Thymus (tissue), 11 donors: ENCODE results near the gene LCOR. TPM values are rescaled to one million over a fixed set of nuclear protein-coding genes. Genes with fewer than 3 reads are reported as not detected.

Experiments used
- DNase-seq, 9 donors: peaks; one replicate each; pipeline ENCODE4 v3.0.0-alpha.2; 2013; ENCODE audit warnings: low spot score in 9 of 9, low read depth in 6 of 9, missing footprints in 1 of 9
- H3K27ac ChIP-seq, 2 donors: one replicate each; pipeline ENCODE4 v1.5.1; 2013; ENCODE audit warnings: control low read depth in 1 of 2, low read depth in 1 of 2, low read length in 1 of 2, mild to moderate bottlenecking in 1 of 2, moderate library complexity in 1 of 2
- H3K27me3 ChIP-seq, 2 donors: one replicate each; pipeline ENCODE4 v1.5.1; 2013; ENCODE audit warnings: low read length in 1 of 2; ENCODE audit not compliant: control insufficient read depth in 2 of 2, insufficient read depth in 1 of 2
- H3K36me3 ChIP-seq, 2 donors: one replicate each; pipeline ENCODE4 v1.5.1; 2013; ENCODE audit warnings: low read length in 1 of 2, mild to moderate bottlenecking in 1 of 2, moderate library complexity in 1 of 2; ENCODE audit not compliant: control insufficient read depth in 2 of 2, insufficient read depth in 2 of 2
- H3K4me1 ChIP-seq, 2 donors: one replicate each; pipeline ENCODE4 v1.5.1; 2013; ENCODE audit warnings: low read length in 2 of 2; ENCODE audit not compliant: control insufficient read depth in 2 of 2, insufficient read depth in 2 of 2
- H3K4me3 ChIP-seq, 2 donors: one replicate each; pipeline ENCODE4 v1.5.1; 2013; ENCODE audit warnings: low read length in 2 of 2, control low read depth in 1 of 2, mild to moderate bottlenecking in 1 of 2
- H3K9me3 ChIP-seq, 2 donors: one replicate each; pipeline ENCODE4 v1.5.1; 2013; ENCODE audit warnings: low read length in 1 of 2, mild to moderate bottlenecking in 1 of 2; ENCODE audit not compliant: control insufficient read depth in 2 of 2, insufficient read depth in 1 of 2
- WGBS: extraction: QIAGEN DNeasy Blood & Tissue Kit; methylation state at CpG from one replicate; pipeline ENCODE4 v1.1.7; 2013; 5-methylcytosine and 5-hydroxymethylcytosine counted together
- polyA plus RNA-seq: library from polyadenylated mRNA; stranded (reverse); fragments of 200-250 nt; gene quantifications from one replicate; pipeline ENCODE4 v1.2.3, GENCODE V29; 2013
- total RNA-seq: library from RNA; stranded (reverse); fragments of 120-200 nt; gene quantifications from one replicate; pipeline ENCODE4 v1.2.4, GENCODE V29; 2013
- donor health status: healthy.

Gene LCOR
- total and polyA plus RNA-seq, 2 donors = 4.5 to 10.3 TPM

DNA sequence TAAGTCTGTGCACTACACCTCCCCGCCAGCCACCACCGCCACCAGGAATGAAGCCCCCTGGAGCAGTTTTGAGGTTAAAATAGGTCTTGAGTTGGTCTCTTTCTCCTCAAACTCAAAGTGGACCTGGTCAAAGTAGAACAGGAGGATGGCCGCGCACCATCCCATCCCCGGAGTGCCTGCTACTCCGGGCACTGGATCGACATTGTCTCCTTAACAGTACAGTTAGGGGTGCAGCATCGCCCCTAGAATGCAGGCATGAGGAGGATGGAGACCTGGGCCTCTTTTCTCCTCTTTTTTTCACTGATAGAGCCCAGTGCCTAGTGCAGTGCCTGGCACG, 208.1 kb downstream of the LCOR start:
- peaks cover 0 to 9% of the 10 kb centered on the region in 2 donors for H3K4me1 ChIP-seq
- DNase-seq = no peak
- H3K9me3 ChIP-seq = no peaks in the 10 kb centered on the region
- WGBS = 98% methylated on average over 9 of the region's 9 CpGs
- no peak overlapping the region for H3K27ac ChIP-seq
- no peaks in the 10 kb centered on the region for H3K27me3 ChIP-seq
- peaks cover 9 to 56% of the 10 kb centered on the region in 2 donors for H3K36me3 ChIP-seq
- no peak overlapping the region for H3K4me3 ChIP-seq

DNA sequence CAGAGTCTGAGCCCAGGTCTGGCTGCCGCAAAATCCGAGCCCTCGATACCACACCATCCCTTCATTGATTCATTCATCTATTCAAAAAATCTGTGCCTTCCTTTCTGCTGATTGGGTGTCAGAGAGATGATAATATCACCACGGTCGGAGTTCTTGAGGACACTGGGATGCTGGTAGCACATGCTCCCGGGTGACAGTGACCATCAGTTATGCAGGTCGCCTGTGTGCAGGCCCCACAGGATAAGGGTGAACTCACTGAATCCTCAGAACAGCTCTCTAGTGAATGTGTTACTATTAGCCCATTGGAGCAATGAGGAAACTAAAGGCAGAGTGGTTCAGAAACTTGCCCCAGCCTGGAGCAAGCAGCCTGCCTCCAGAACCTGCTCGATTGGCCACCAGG, 208.6 kb downstream of the LCOR start:
- Histone ChIP-seq H3K4me3 (no peak overlapping the region), H3K27me3 (no peaks in the 10 kb centered on the region), H3K27ac (no peak overlapping the region), H3K9me3 (no peaks in the 10 kb centered on the region), H3K36me3 (peaks cover 9 to 60% of the 10 kb centered on the region in 2 donors), H3K4me1 (peaks cover 0 to 9% of the 10 kb centered on the region in 2 donors)
- no peak for DNase-seq
- 95% methylated on average over 8 of the region's 8 CpGs for WGBS

DNA sequence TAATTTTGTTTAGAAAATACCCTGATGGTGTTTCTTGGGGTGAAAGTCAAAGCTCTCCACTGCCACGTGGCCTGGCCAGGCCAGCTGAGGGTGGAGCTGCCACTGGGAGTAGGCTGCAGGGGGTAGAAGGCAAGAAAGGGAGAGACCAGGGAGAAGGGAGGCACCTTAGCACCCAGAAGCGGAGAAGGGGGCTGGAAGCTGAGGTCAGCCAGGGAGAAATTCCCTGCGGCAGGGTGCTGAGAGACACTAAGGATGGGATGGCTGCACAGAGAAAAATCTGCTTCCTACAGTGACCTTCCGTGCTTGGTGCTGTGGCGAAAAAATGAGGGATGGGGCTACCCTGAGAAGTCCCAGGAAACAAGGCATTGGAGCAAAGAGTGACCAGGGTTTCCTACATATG, 210.0 kb downstream of the LCOR start:
- no peak overlapping the region for H3K27ac ChIP-seq
- DNase-seq = no peak
- peaks cover 0 to 9% of the 10 kb centered on the region in 2 donors for H3K4me1 ChIP-seq
- no peaks in the 10 kb centered on the region for H3K9me3 ChIP-seq
- H3K36me3 ChIP-seq = peaks cover 13 to 66% of the 10 kb centered on the region in 2 donors
- WGBS = 97% methylated on average over 5 of the region's 5 CpGs
- H3K4me3 ChIP-seq = no peak overlapping the region
- no peaks in the 10 kb centered on the region for H3K27me3 ChIP-seq

DNA sequence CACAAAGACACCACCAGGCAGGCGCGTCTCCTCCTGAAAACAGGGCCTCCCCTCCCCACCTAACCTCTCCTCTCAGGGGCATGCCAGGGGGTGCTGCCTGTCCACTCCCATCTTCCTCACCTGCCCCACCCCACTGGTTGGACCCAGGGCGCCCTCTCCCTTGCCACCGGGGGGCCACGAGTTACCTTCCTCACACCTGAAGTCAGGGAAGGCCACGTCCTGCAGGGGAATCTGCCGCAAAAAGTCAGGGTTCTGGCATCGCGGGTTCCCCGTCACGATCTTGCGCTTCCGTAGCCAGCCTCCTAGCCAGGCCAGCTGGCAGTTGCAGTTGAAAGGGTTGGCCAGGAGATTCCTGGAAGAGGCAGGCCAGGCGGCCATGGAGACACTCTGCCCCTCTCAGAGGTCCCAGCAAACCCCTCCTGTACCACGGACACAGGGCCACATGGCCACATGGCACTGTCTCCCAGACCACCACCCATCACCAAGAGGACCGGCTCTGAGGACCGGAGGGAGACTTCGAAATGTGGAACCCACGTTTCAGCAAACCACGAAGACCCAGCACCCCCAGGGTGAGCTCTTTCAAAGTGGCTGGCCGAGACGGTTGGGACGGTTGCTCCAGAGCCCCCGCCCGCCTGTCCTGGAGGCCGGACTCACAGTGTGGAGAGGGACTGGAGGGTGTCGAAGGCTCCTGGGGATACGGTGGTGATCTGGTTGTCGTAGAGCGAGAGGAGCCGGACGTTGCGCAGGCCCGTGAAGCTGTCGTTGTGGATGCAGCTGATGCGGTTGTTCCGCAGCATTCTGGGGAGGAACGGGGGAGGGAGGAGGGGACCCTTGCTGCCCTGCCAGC, 210.8 kb downstream of the LCOR start:
- Histone ChIP-seq H3K9me3 (no peaks in the 10 kb centered on the region), H3K4me1 (peaks cover 0 to 3% of the 10 kb centered on the region in 2 donors), H3K4me3 (no peak overlapping the region), H3K36me3 (peaks cover 17 to 70% of the 10 kb centered on the region in 2 donors), H3K27ac (no peak overlapping the region), H3K27me3 (no peaks in the 10 kb centered on the region)
- 98% methylated on average over 38 of the region's 38 CpGs for WGBS
- no peak for DNase-seq

DNA sequence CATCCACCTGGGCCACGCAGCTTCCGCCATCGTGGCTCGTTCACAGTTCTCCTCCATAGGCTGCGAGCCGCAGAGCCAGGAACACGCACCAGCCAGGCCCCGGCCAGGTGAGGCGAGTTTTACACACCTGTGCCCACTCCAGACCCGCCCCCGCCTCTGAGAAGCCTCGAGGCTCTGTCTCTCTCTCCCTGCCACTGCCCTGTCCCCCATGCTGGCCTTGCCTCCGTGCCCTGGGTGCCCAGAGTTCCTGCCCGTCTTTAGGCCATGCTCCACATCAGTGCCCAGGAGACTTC, 211.4 kb downstream of the LCOR start:
- Histone ChIP-seq H3K27me3 (no peaks in the 10 kb centered on the region), H3K36me3 (peaks cover 18 to 76% of the 10 kb centered on the region in 2 donors), H3K9me3 (no peaks in the 10 kb centered on the region), H3K4me1 (no peaks in the 10 kb centered on the region), H3K4me3 (no peak overlapping the region), H3K27ac (no peak overlapping the region)
- no peak for DNase-seq
- WGBS = 97% methylated on average over 14 of the region's 14 CpGs

Other genes with a start within 250 kb of the LCOR start
- 47.5 TPM for gene TM9SF3, start 245.3 kb upstream of the LCOR start, total RNA-seq
- gene TM9SF3, start 245.3 kb upstream of the LCOR start, polyA plus RNA-seq = 41.0 TPM
- 8.1 TPM for gene PIK3AP1, start 111.8 kb upstream of the LCOR start, total RNA-seq
- gene PIK3AP1, start 111.8 kb upstream of the LCOR start, polyA plus RNA-seq = 13.0 TPM